Endothelial cell (in vitro differentiated cells): Measurements from ENCODE around the gene CRTAC1. TPM values are rescaled to one million over a fixed set of nuclear protein-coding genes. Genes with fewer than 3 reads are reported as not detected.
A peak's percentile ranks its signal among the peaks of the same experiment; 100 is the strongest.

Experiments
- DNase-seq: peaks from one replicate; pipeline ENCODE4 v3.0.0; 2021; ENCODE audit warnings: low spot score
- H3K27ac Mint-ChIP-seq: one replicate; pipeline ENCODE4 v1.8.0; 2021; ENCODE audit warnings: mixed read lengths, inconsistent platforms; ENCODE audit not compliant: unreplicated experiment
- H3K27me3 Mint-ChIP-seq: one replicate; pipeline ENCODE4 v1.8.0; 2021; ENCODE audit warnings: mild to moderate bottlenecking, moderate library complexity, mixed read lengths, inconsistent platforms; ENCODE audit not compliant: unreplicated experiment
- H3K36me3 Mint-ChIP-seq: one replicate; pipeline ENCODE4 v1.8.0; 2021; ENCODE audit warnings: mild to moderate bottlenecking, low read depth, mixed read lengths, inconsistent platforms; ENCODE audit not compliant: unreplicated experiment
- H3K4me1 Mint-ChIP-seq: one replicate; pipeline ENCODE4 v1.8.0; 2021; ENCODE audit warnings: mild to moderate bottlenecking, mixed read lengths, inconsistent platforms; ENCODE audit not compliant: unreplicated experiment
- H3K4me3 Mint-ChIP-seq: one replicate; pipeline ENCODE4 v1.8.0; 2021; ENCODE audit warnings: mild to moderate bottlenecking, mixed read lengths, inconsistent platforms; ENCODE audit not compliant: unreplicated experiment
- H3K9me3 Mint-ChIP-seq: one replicate; pipeline ENCODE4 v1.8.0; 2021; ENCODE audit warnings: mixed read lengths, inconsistent platforms; ENCODE audit not compliant: unreplicated experiment
- CTCF ChIP-seq: fragments of 200-600 bp; sonication (generic); IDR thresholded peaks from one replicate; pipeline ENCODE4 v1.5.0; 2021; ENCODE audit warnings: antibody characterized with exemption; ENCODE audit not compliant: unreplicated experiment
- total RNA-seq: library from RNA; stranded (reverse); fragmentation: NEBNext Ultra II Directional; extraction: Animal tissue kit (Norgen Biotek cat#: 25700); gene quantifications from one replicate; pipeline ENCODE4 v1.2.1, GENCODE V29; 2021; ENCODE audit not compliant: unreplicated experiment

Gene CRTAC1
- total RNA-seq, 1 donor from 2014 or later, result 37.3 TPM

- H3K27ac Mint-ChIP-seq, result no peak overlapping the region
- peaks cover 3% of the 10 kb centered on the region for H3K27me3 Mint-ChIP-seq
- no peaks in the 10 kb centered on the region for H3K36me3 Mint-ChIP-seq
- peaks cover 9% of the 10 kb centered on the region for H3K4me1 Mint-ChIP-seq
- H3K4me3 Mint-ChIP-seq, result no peak overlapping the region
- DNase-seq, result no peak
- no peak for TF ChIP-seq CTCF
- H3K9me3 Mint-ChIP-seq, result no peaks in the 10 kb centered on the region
Measured at GRCh38 chr10:97913193-97913592, 117.2 kb downstream of the CRTAC1 start.

- H3K4me3 Mint-ChIP-seq, result no peak overlapping the region
- TF ChIP-seq CTCF, result no peak
- H3K4me1 Mint-ChIP-seq, result peaks cover 4% of the 10 kb centered on the region
- H3K27ac Mint-ChIP-seq, result no peak overlapping the region
- H3K27me3 Mint-ChIP-seq, result peaks cover 3% of the 10 kb centered on the region
- H3K36me3 Mint-ChIP-seq, result peaks cover 3% of the 10 kb centered on the region
- no peaks in the 10 kb centered on the region for H3K9me3 Mint-ChIP-seq
- DNase-seq, result no peak
Measured at GRCh38 chr10:97911217-97911616, 119.2 kb downstream of the CRTAC1 start.

- Mint-ChIP-seq H3K27ac (no peak overlapping the region), H3K4me1 (peaks cover 4% of the 10 kb centered on the region), H3K27me3 (peaks cover 3% of the 10 kb centered on the region), H3K9me3 (no peaks in the 10 kb centered on the region), H3K4me3 (no peak overlapping the region), H3K36me3 (peaks cover 4% of the 10 kb centered on the region)
- no peak for TF ChIP-seq CTCF
- DNase-seq, result no peak
Measured at GRCh38 chr10:97910661-97911060, 119.8 kb downstream of the CRTAC1 start.

- no peak overlapping the region for H3K4me3 Mint-ChIP-seq
- H3K27ac Mint-ChIP-seq, result no peak overlapping the region
- peaks cover 4% of the 10 kb centered on the region for H3K36me3 Mint-ChIP-seq
- no peaks in the 10 kb centered on the region for H3K9me3 Mint-ChIP-seq
- TF ChIP-seq CTCF, result no peak
- H3K27me3 Mint-ChIP-seq, result peaks cover 2% of the 10 kb centered on the region
- H3K4me1 Mint-ChIP-seq, result peaks cover 2% of the 10 kb centered on the region
- DNase-seq, result no peak
Measured at GRCh38 chr10:97907830-97908229, 122.6 kb downstream of the CRTAC1 start.

- no peaks in the 10 kb centered on the region for H3K4me1 Mint-ChIP-seq
- no peak for DNase-seq
- H3K9me3 Mint-ChIP-seq, result no peaks in the 10 kb centered on the region
- H3K4me3 Mint-ChIP-seq, result peak overlapping the region; percentile 15
- peak overlapping the region; percentile 22 for H3K27ac Mint-ChIP-seq
- no peak for TF ChIP-seq CTCF
- H3K36me3 Mint-ChIP-seq, result peaks cover 4% of the 10 kb centered on the region
- H3K27me3 Mint-ChIP-seq, result peaks cover 1% of the 10 kb centered on the region
Measured at GRCh38 chr10:97907211-97907610, 123.2 kb downstream of the CRTAC1 start.
